BE2C (cell line): Measurements from ENCODE around the gene ERC1.

Source experiments
- DNase-seq: peaks from one replicate; pipeline ENCODE4 v3.0.0-alpha.2; 2020
- H3K27me3 ChIP-seq: fragments of 250-450 bp; sonication (Bioruptor Pico); 2 replicates; pipeline ENCODE4 v1.5.1; 2020; ENCODE audit warnings: mild to moderate bottlenecking
- H3K36me3 ChIP-seq: fragments of 250-450 bp; sonication (Bioruptor Pico); 2 replicates; pipeline ENCODE4 v1.5.1; 2020; ENCODE audit warnings: mild to moderate bottlenecking
- H3K4me1 ChIP-seq: fragments of 250-450 bp; sonication (Bioruptor Pico); 2 replicates; pipeline ENCODE4 v1.5.1; 2020
- H3K4me3 ChIP-seq: 2 replicates; pipeline ENCODE4 v1.5.1; 2011; ENCODE audit warnings: low read depth, low read length
- H3K9me3 ChIP-seq: fragments of 250-450 bp; sonication (Bioruptor Pico); 2 replicates; pipeline ENCODE4 v1.5.1; 2020
- CTCF ChIP-seq: IDR thresholded peaks from 2 replicates; pipeline ENCODE4 v1.5.1; 2012; ENCODE audit warnings: mild to moderate bottlenecking, low read depth, low read length

ERC1 gene

GRCh38 chr12:949453-950191, 41.4 kb upstream of the ERC1 start, which contains the start of gene RAD52:
TSS of gene RAD52 (minus strand) at chr12:949694. CDS start at chr12:933058, 16,636 bp downstream.
- DNase-seq = peak; percentile 98
- H3K4me3 ChIP-seq = peak within 1 kb of the TSS; percentile 92
- peaks cover 2% of the 10 kb centered on the region; the same call in 1 of the 2 replicates for H3K4me1 ChIP-seq
- peak; percentile 87 for TF ChIP-seq CTCF
- H3K9me3 ChIP-seq = no peaks in the 10 kb centered on the region
- H3K36me3 ChIP-seq = no peaks in the 10 kb centered on the region
- no peaks in the 10 kb centered on the region for H3K27me3 ChIP-seq

DNA sequence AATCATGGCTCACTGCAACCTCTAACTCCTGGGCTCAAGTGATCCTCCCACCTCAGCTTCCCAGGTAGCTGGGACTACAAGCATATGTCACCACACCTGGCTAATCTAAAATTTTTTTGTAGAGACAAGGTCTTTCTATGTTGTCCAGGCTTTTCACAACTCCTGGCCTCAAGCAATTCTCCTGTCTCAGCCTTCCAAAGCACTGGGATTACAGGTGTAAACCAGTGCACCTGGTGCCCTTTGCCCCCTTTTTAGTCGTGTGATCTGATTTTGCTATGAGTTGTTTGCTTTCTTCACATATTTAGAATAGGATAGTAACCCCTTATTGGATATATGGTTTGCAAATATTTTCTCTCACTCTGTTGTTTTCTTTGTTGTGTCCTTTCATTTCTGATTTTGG, 39.8 kb upstream of the ERC1 start:
- H3K36me3 ChIP-seq = no peaks in the 10 kb centered on the region
- peaks cover 2% of the 10 kb centered on the region; the same call in 1 of the 2 replicates for H3K4me1 ChIP-seq
- H3K9me3 ChIP-seq = no peaks in the 10 kb centered on the region
- no peaks in the 10 kb centered on the region for H3K27me3 ChIP-seq
- no peak for TF ChIP-seq CTCF
- H3K4me3 ChIP-seq = no peak overlapping the region
- DNase-seq = no peak

DNA sequence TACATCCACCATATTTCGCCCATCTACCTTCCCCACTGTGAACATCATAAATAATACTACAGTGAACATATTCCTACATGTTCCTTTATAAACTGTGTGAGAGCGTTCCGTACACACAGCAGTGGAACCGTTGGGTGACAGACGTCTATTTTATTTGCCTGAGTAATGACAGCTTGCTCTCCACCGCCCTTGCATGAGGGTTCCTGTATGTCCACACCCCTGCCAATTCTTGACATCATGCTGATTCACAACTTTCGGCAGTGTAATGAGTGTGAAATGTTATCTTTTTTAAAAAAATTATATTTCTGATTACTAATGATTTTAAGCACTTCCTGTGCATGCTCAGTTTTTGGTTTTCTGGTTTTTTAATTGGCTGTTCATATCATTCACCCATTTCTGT, 37.2 kb upstream of the ERC1 start:
- H3K9me3 ChIP-seq = no peaks in the 10 kb centered on the region
- no peak for TF ChIP-seq CTCF
- H3K4me1 ChIP-seq = no peaks in the 10 kb centered on the region
- no peak for DNase-seq
- no peak overlapping the region for H3K4me3 ChIP-seq
- no peaks in the 10 kb centered on the region for H3K27me3 ChIP-seq
- H3K36me3 ChIP-seq = no peaks in the 10 kb centered on the region

GRCh38 chr12:954741-955140, 36.3 kb upstream of the ERC1 start:
- TF ChIP-seq CTCF = no peak
- no peak for DNase-seq
- no peaks in the 10 kb centered on the region for H3K4me1 ChIP-seq
- H3K27me3 ChIP-seq = no peaks in the 10 kb centered on the region
- H3K9me3 ChIP-seq = no peaks in the 10 kb centered on the region
- no peaks in the 10 kb centered on the region for H3K36me3 ChIP-seq
- no peak overlapping the region for H3K4me3 ChIP-seq

DNA sequence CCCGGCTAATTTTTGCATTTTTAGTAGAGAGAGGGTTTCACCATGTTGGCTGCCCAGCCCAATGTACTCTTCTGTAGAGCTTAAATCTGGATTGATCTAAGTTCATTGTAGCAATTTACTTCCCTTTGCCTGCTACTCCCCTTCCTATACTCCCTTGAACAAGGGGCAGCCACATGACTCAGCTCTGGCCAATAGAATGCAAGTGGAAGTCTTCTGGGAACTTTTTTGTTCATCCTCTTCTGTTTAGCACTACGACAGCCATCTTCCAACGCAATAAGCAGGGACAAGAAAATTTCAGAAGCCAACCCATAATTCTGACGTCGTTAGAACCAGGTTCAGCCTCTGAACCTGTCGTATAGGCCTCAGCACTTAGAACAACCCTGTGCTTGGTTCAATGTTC, 35.1 kb upstream of the ERC1 start:
- Histone ChIP-seq H3K27me3 (no peaks in the 10 kb centered on the region), H3K36me3 (no peaks in the 10 kb centered on the region), H3K4me3 (no peak overlapping the region), H3K4me1 (no peaks in the 10 kb centered on the region), H3K9me3 (no peaks in the 10 kb centered on the region)
- TF ChIP-seq CTCF = no peak
- no peak for DNase-seq

GRCh38 chr12:958588-959123, 32.4 kb upstream of the ERC1 start:
- no peak for TF ChIP-seq CTCF
- DNase-seq = no peak
- Histone ChIP-seq H3K36me3 (no peaks in the 10 kb centered on the region), H3K4me1 (no peaks in the 10 kb centered on the region), H3K27me3 (no peaks in the 10 kb centered on the region), H3K4me3 (no peak overlapping the region), H3K9me3 (no peaks in the 10 kb centered on the region)
